Measurements from ENCODE around the gene SMAD6.
"Not testable (repeated sequence)": the region's sequence is repeated elsewhere in the genome, so short reads cannot be mapped to it uniquely, and the experiment has no call there.

The SMAD6 gene

GRCh38 chr15:66816201-66816600 is 114.2 kb downstream of the SMAD6 start:
- in situ Hi-C loops (cut with MboI; ENCODE audit: low sequenced_read_pairs): no loop called here

DNA sequence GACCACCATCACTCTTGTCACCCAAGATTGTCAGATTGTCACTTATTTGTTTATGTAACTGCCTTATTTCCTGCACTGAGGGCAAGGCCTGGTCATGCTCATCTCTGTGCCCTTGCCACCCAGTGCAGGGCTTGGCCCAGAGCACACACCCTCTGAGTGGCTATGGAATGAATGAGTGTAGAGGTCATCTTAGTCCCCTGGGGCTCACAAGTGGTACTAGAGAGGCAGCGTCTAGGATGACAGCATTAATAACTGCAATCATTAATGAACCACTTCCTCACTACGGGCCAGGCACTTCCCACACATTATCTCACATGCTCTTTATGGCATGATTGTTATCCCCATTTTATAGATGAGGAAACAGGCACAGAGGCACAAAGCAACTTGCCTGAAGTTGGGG is 117.0 kb downstream of the SMAD6 start:
- in situ Hi-C loops (cut with MboI; ENCODE audit: low sequenced_read_pairs): no loop called here

- in situ Hi-C loops (cut with MboI; ENCODE audit: low sequenced_read_pairs): no loop called here
These were observed 118.6 kb downstream of the SMAD6 start for GRCh38 chr15:66820481-66821176.

DNA sequence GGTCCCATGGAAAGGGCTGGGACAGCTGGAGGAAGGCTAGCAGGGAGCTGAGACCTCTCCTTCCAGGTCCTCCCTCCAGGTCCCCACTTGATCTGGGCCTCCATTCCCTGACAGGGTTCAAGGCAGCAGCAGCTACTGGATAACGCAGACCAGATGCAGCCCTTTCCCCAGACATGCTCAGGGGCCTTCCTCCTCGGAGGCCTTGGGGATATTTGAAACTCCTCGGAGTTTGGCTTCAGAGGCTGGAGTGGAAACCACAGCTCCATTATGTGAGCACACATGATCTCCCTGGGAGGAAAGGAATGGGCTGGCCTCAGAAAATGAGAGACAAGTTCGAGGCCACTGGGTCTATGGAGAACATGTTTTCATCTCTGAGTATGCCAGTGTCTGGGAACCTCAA is 119.3 kb downstream of the SMAD6 start:
- in situ Hi-C loops (cut with MboI; ENCODE audit: low sequenced_read_pairs): no loop called here

GRCh38 chr15:66822114-66822513 is 120.1 kb downstream of the SMAD6 start:
- in situ Hi-C loops (cut with MboI; ENCODE audit: low sequenced_read_pairs): no loop called here

- in situ Hi-C loops (cut with MboI; ENCODE audit: low sequenced_read_pairs): no loop called here
These were observed 120.5 kb downstream of the SMAD6 start for GRCh38 chr15:66822576-66822975.

DNA sequence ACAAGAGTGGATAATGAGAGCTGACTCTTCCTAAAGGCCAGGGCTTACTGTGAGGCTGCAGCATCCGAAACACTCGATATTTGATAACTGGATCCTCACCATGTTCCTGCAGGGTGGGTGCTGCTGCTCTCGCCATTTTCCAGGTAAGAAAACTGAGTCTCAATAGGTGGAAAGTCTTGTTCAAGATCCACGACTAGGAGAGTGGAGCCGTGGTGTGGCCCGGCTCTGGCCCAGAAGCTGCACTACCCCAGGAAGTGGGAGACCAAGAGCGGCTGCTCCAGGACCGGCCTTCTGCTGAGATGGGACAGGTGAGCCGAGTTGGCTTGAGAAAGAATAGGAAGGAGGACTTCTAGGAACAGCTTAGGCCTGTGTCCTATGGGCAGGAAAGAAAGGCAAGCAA is 121.6 kb downstream of the SMAD6 start:
- in situ Hi-C loops (cut with MboI; ENCODE audit: low sequenced_read_pairs): no loop called here

GRCh38 chr15:66824424-66824823 is 122.4 kb downstream of the SMAD6 start:
- in situ Hi-C loops (cut with MboI; ENCODE audit: low sequenced_read_pairs): no loop called here

- in situ Hi-C loops (cut with MboI; ENCODE audit: low sequenced_read_pairs): no loop called here
These were observed 123.1 kb downstream of the SMAD6 start for GRCh38 chr15:66825139-66825538.

DNA sequence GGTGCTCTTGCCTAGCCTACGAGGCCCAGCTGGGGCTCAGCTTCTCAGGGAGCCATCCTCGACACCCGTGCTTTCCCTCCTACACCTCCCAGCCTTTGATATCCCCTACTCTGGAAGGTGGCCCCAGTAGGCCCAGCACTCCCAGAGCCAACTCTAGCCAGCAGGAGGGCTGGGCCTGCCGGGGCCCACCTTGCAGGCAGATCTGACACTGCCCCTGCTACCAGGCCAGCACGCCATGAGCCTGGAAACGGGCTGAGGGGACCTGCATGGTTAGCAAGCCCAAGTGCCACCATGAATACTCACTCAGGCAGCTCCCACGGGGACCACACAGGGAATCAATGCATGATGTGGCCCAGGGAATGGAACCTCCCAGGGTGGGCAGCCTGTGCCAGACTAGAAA is 123.7 kb downstream of the SMAD6 start:
- in situ Hi-C loops (cut with MboI; ENCODE audit: low sequenced_read_pairs): no loop called here

DNA sequence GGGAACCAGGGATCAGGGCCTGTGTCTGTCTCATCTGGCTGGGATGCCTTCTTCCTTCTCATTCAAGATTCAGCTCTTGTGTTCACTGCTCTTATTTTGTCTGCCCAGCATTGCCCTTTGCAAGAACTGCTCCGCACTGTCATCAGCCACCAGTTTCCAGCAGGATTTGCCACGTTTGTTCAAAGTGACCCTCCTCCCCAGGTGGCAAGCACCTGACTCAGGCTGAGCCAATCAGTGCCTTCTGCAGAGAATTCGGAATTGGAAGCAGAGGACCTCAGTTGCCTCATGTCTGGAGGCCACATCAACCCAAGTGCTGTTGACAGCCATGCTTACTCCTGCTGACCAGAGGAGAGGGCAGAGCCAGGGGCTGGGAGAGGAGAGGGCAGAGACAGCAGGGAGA is 124.5 kb downstream of the SMAD6 start:
- in situ Hi-C loops (cut with MboI; ENCODE audit: low sequenced_read_pairs): no loop called here

DNA sequence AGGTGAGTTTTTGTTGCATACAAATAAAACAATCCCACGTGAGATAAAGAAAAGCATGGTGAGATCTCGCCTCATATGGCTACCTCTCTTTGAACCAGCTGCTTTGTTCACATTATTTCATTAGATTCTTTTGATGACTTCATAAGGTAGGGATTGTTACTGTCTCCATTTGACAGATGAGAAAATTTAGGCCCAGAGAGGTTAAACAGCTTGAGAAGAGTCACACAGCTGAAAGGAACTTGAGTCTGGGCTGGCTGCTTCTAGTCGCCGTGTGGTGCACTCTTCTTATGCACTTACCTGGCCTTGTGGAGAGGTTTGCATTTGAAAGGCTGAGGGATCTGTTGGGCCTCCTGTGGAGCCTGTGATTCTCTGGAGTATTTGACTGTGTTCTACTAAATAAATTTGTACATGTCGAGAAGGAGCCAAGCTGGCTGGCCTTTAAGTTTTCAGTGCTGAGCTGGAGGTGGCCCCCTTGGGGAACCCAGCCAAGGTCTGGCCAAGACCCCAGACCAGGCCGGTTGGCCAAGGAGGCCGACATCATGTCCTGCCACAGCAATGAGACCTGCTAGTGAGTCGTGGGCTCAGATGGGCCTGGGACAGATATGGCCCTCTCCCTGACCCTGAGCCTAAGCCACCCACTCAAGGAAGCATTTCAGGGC is 125.1 kb downstream of the SMAD6 start:
- in situ Hi-C loops (cut with MboI; ENCODE audit: low sequenced_read_pairs): no loop called here

DNA sequence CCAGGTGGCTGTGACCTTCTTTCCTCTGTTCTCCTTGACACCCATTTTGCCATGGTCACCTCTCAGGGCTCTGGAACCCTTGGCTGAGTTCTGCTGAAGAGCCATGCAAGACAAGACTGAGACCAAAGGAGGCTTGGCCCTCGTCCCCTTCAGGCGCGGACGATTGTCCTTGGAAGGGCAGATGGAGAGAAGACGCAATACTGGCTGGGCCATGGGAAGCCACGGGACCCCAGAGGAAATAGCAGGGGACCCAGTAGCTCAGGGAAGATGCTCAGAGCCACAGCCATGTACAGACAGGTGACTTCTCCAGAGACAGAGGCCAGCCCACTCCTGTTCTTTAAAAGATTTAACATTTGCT is 125.6 kb downstream of the SMAD6 start:
- in situ Hi-C loops (cut with MboI; ENCODE audit: low sequenced_read_pairs): no loop called here

GRCh38 chr15:66828817-66829541 is 126.9 kb downstream of the SMAD6 start:
- in situ Hi-C loops (cut with MboI; ENCODE audit: low sequenced_read_pairs): not testable (repeated sequence)

DNA sequence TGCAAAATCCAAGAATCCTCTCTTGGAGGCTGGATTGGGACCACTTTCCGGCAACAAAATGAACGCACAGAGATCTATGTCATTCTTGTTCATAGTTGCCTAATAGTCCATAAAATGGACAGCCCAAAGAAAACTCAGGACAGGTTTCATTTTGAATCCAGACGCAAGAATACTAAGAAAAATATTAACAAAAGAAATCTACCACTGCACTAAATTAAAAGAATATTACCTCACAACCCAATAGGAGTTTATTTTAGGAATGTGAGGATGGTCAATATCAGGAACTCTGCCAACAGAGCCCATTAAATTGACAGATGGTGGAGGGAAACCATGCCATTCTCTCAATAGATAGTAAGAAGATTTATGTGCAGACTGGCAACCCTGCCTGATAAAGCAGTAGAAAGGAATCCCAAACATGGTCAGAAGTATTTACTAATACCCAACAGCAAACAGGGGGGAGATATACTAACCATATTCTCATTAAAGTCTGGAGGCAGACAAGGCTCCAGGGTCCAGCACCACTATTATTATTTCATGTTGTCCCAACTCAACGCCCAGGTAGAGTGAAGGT is 127.6 kb downstream of the SMAD6 start:
- in situ Hi-C loops (cut with MboI; ENCODE audit: low sequenced_read_pairs): no loop called here

- in situ Hi-C loops (cut with MboI; ENCODE audit: low sequenced_read_pairs): no loop called here
These were observed 128.3 kb downstream of the SMAD6 start for GRCh38 chr15:66830358-66830757.

- in situ Hi-C loops (cut with MboI; ENCODE audit: low sequenced_read_pairs): no loop called here
These were observed 128.8 kb downstream of the SMAD6 start for GRCh38 chr15:66830823-66831222.

DNA sequence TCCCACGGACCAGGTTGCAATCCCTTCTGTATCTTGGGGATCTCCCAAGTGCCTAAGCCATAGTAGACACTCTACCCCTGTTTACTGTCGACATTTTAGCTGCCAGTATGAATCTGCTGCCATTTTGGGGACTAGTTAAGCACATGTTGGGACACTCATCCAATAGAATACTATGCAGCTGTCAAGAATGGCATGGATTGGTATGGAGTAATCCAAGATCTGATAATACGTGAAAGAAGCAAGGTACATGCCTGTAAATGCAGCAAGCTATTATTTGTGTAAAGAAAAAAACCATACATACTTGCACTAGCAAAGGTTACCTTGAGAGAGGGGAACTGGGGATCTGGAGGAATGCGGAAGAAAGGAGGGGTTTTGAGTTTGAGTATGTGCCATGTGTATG is 129.3 kb downstream of the SMAD6 start:
- in situ Hi-C loops (cut with MboI; ENCODE audit: low sequenced_read_pairs): no loop called here

DNA sequence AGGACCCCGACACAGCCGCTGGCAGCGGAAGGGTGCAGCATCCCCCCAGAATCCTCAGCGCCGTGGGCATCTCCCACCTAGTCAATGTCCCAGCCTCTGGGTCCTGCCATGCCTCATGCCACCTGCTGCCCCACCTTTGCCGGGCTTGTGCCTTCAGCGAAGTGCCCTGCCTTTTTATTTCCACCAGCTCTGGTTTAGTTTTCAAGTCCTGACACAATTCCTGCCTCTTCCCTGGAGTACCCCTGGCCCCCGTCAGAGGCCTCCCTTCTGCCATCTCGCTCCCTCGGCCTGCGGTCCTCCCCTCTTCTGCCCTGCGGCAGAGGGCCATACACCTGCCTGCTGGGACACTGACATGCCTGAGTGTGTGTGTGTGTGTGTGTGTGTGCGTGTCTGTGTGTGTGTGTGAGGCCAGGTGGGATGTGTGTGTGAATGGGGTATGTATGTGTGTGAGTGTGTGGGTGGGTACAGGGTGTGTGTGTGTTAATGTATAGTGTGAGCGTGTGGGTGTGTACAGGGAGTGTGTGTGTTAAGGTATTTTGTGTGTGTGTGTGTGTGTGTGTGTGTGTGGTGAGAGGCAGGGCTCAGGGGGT is 129.9 kb downstream of the SMAD6 start:
- in situ Hi-C loops (cut with MboI; ENCODE audit: low sequenced_read_pairs): no loop called here

Measured in HL-60/S4 (cell line).